ENCODE data around the gene ATP10B. TPM values are rescaled to one million over a fixed set of nuclear protein-coding genes. Genes with fewer than 3 reads are reported as not detected.

ATP10B gene
- total and polyA plus RNA-seq, 2 experiments from 2014 or later = 0.03 TPM; not detected in 1

DNA sequence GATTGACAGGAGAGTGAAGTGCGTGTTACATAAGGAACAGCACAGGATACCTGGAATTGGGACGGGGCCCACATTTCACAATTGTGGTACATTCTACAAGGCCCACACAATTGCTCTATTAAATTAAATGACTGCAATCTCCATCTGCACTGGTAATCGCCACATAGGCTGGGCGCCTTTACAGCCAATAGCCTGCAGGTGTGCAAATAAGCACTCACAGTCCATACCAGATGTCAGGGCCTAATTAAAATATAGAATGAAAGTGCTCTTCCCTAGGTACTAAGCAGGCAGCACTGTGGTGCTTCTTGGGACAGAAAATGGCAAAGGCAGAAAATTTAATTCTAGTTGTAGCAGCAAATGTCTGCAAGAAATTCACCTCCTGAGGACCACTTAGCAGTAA, 82.7 kb downstream of the ATP10B start:
- no peaks in the 10 kb centered on the region for H3K4me1 ChIP-seq (ENCODE audit: low read depth)
- no peak for DNase-seq (ENCODE audit: low read depth in 1 of 2, low spot score in 1 of 2)
- no peak overlapping the region for H3K27ac ChIP-seq
- no peaks in the 10 kb centered on the region for H3K27me3 ChIP-seq
- H3K9me3 ChIP-seq (ENCODE audit: low read depth) = no peaks in the 10 kb centered on the region
- H3K4me3 ChIP-seq = no peak overlapping the region
- no peaks in the 10 kb centered on the region for H3K36me3 ChIP-seq
- TF ChIP-seq, protein P1, sequence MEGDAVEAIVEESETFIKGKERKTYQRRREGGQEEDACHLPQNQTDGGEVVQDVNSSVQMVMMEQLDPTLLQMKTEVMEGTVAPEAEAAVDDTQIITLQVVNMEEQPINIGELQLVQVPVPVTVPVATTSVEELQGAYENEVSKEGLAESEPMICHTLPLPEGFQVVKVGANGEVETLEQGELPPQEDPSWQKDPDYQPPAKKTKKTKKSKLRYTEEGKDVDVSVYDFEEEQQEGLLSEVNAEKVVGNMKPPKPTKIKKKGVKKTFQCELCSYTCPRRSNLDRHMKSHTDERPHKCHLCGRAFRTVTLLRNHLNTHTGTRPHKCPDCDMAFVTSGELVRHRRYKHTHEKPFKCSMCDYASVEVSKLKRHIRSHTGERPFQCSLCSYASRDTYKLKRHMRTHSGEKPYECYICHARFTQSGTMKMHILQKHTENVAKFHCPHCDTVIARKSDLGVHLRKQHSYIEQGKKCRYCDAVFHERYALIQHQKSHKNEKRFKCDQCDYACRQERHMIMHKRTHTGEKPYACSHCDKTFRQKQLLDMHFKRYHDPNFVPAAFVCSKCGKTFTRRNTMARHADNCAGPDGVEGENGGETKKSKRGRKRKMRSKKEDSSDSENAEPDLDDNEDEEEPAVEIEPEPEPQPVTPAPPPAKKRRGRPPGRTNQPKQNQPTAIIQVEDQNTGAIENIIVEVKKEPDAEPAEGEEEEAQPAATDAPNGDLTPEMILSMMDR (IDR thresholded peaks at IDR 0.05; ENCODE audit: low read depth, low read length) = no peak

DNA sequence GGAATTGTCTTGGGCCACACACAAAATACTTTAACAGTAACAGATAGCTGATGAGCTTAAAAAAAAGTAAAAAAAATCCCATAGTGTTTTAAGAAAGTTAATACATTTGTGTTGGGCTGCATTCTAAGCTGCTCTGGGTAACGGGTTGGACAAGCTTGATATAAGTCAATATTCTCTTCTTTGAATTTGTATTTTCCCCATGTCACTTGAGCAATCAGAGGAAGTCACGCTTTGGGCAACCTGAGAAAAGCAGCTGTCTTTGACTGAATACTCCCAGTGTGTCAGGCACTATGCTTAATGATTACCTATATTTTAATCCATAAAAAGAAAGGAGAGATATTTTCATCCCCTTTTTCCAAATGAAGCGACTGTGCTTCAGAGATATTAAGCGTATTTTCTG, 84.9 kb downstream of the ATP10B start:
- Histone ChIP-seq H3K36me3 (no peaks in the 10 kb centered on the region), H3K4me1 (ENCODE audit: low read depth) (no peaks in the 10 kb centered on the region), H3K27ac (no peak overlapping the region), H3K4me3 (no peak overlapping the region), H3K9me3 (ENCODE audit: low read depth) (no peaks in the 10 kb centered on the region), H3K27me3 (no peaks in the 10 kb centered on the region)
- TF ChIP-seq, protein P1 (IDR thresholded peaks at IDR 0.05; ENCODE audit: low read depth, low read length) = no peak
- DNase-seq (ENCODE audit: low read depth in 1 of 2, low spot score in 1 of 2) = no peak

DNA sequence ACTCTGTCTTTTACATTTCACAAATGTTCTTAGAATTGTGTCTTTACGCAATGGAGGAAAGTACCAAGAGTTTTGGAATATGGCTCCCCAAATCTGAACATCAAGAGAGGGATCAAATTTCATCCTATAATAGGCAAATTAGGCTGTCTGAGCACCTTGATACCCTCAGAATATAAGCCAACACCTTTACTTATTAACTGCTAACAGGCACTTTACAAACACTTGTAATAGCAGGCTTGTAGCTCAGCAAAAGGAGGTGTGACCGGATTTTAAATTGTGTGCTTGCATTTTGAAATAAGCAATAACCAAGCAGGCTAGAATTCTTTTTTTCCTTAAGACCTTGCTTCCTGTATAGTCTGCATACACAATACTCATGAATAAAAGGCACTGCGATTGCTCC, 92.0 kb downstream of the ATP10B start:
- no peaks in the 10 kb centered on the region for H3K9me3 ChIP-seq (ENCODE audit: low read depth)
- no peak overlapping the region for H3K27ac ChIP-seq
- no peaks in the 10 kb centered on the region for H3K27me3 ChIP-seq
- no peak overlapping the region for H3K4me3 ChIP-seq
- TF ChIP-seq, protein P1 (IDR thresholded peaks at IDR 0.05; ENCODE audit: low read depth, low read length) = no peak
- no peaks in the 10 kb centered on the region for H3K4me1 ChIP-seq (ENCODE audit: low read depth)
- H3K36me3 ChIP-seq = no peaks in the 10 kb centered on the region
- DNase-seq (ENCODE audit: low read depth in 1 of 2, low spot score in 1 of 2) = no peak

DNA sequence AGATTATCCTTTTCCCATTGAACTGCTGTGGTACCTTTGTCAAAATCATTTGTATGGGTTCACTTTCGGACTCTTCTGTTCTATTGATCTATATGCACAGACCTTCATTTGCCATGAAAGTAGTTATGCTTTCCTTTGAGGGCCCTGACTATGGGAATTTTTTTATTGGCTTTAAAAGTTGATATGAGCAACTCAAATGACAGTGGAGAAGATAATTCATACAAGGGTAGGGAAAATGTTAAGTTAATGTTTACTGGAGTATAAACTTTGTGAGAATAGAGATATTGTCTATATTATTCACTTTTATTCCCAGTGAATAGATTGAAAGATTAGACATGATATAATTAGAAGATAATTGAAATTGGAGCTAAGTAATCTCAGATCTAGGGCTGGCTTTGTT, 94.8 kb downstream of the ATP10B start:
- Histone ChIP-seq H3K4me3 (no peak overlapping the region), H3K4me1 (ENCODE audit: low read depth) (no peaks in the 10 kb centered on the region), H3K27me3 (peaks cover 11% of the 10 kb centered on the region), H3K36me3 (no peaks in the 10 kb centered on the region), H3K9me3 (ENCODE audit: low read depth) (no peaks in the 10 kb centered on the region), H3K27ac (no peak overlapping the region)
- TF ChIP-seq, protein P1 (IDR thresholded peaks at IDR 0.05; ENCODE audit: low read depth, low read length) = no peak
- DNase-seq (ENCODE audit: low read depth in 1 of 2, low spot score in 1 of 2) = no peak

DNA sequence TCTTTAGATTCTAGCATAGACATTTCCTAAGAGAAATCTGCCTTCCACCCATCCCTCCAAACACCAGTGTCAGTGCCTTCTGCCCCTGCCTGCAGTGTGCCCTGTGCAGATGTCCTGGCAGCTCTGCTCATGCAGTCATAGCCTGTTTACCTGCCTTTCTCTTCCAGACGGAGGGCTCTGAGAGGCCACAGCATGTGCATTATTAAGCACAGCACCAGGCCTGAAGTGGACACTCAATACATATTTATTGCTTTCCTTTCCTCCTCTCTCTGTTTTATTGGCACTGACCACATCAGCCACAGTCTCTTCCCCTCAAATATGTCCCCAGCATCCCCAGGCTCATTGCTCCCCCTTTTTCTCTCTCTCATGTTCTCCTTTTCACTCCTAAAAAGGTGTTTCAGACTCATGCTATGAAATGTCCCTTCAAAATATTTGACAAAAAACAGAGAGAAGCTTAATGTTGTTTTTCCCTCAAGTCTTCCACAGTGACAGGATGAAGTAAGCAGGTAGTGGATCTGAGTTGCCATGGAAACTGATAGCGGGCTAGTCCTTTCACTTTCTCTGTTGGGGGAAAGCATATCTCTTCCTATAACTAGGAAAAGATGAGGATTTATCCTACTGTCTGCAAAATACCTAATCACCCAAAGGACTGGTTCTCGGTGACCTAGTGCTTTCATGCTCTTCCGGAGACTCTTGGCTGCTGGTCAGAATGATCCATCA, 100.9 kb downstream of the ATP10B start:
- Histone ChIP-seq H3K4me3 (no peak overlapping the region), H3K9me3 (ENCODE audit: low read depth) (no peaks in the 10 kb centered on the region), H3K27ac (no peak overlapping the region), H3K27me3 (peaks cover 31% of the 10 kb centered on the region), H3K4me1 (ENCODE audit: low read depth) (no peaks in the 10 kb centered on the region), H3K36me3 (no peaks in the 10 kb centered on the region)
- TF ChIP-seq, protein P1 (IDR thresholded peaks at IDR 0.05; ENCODE audit: low read depth, low read length) = no peak
- DNase-seq (ENCODE audit: low read depth in 1 of 2, low spot score in 1 of 2) = no peak

All from cardiac muscle cell (in vitro differentiated cells and primary cell).